ENCODE data around the gene COX6B2.

COX6B2 gene

GRCh38 chr19:55304279-55304978, 50.1 kb downstream of the COX6B2 start:
- Histone ChIP-seq H3K27me3 (ENCODE audit: insufficient read depth, low read depth, severe bottlenecking) (no peaks in the 10 kb centered on the region), H3K4me3 (ENCODE audit: low read depth, low read length) (no peak overlapping the region), H3K9me3 (ENCODE audit: severe bottlenecking) (no peaks in the 10 kb centered on the region), H3K36me3 (peaks cover 57% of the 10 kb centered on the region), H3K27ac (no peak overlapping the region; the same call in 1 of the 2 replicates)
- peak; percentile 67 for DNase-seq
- no peak for TF ChIP-seq CTCF (IDR thresholded peaks at IDR 0.05; ENCODE audit: low read depth, low read length)

- no peak for TF ChIP-seq CTCF (IDR thresholded peaks at IDR 0.05; ENCODE audit: low read depth, low read length)
- no peaks in the 10 kb centered on the region for H3K27me3 ChIP-seq (ENCODE audit: insufficient read depth, low read depth, severe bottlenecking)
- H3K4me3 ChIP-seq (ENCODE audit: low read depth, low read length): no peak overlapping the region
- H3K9me3 ChIP-seq (ENCODE audit: severe bottlenecking): no peaks in the 10 kb centered on the region
- no peak overlapping the region for H3K27ac ChIP-seq
- no peak for DNase-seq
- peaks cover 58% of the 10 kb centered on the region for H3K36me3 ChIP-seq
Observed at GRCh38 chr19:55303477-55303876, 51.0 kb downstream of the COX6B2 start.

- H3K4me3 ChIP-seq (ENCODE audit: low read depth, low read length): no peak overlapping the region
Observed at GRCh38 chr19:55302318-55302703, 52.2 kb downstream of the COX6B2 start.

GRCh38 chr19:55301459-55302317, 52.8 kb downstream of the COX6B2 start:
- TF ChIP-seq CTCF (IDR thresholded peaks at IDR 0.05; ENCODE audit: low read depth, low read length): peak; percentile 90
- H3K36me3 ChIP-seq: peaks cover 60% of the 10 kb centered on the region
- no peak overlapping the region for H3K4me3 ChIP-seq (ENCODE audit: low read depth, low read length)
- H3K27me3 ChIP-seq (ENCODE audit: insufficient read depth, low read depth, severe bottlenecking): no peaks in the 10 kb centered on the region
- no peaks in the 10 kb centered on the region for H3K9me3 ChIP-seq (ENCODE audit: severe bottlenecking)
- peak; percentile 91 for DNase-seq
- H3K27ac ChIP-seq: peak overlapping the region; percentile 40

More at GRCh38 chr19:55302318-55302703, 52.2 kb downstream of the COX6B2 start:
- H3K36me3 ChIP-seq: peaks cover 59% of the 10 kb centered on the region
- H3K9me3 ChIP-seq (ENCODE audit: severe bottlenecking): no peaks in the 10 kb centered on the region
- DNase-seq: no peak
- TF ChIP-seq CTCF (IDR thresholded peaks at IDR 0.05; ENCODE audit: low read depth, low read length): no peak
- H3K27me3 ChIP-seq (ENCODE audit: insufficient read depth, low read depth, severe bottlenecking): no peaks in the 10 kb centered on the region
- 0 out of 2 replicates have a peak overlapping the region, but pooled peaks have one; percentile 18 for H3K27ac ChIP-seq

- no peaks in the 10 kb centered on the region for H3K27me3 ChIP-seq (ENCODE audit: insufficient read depth, low read depth, severe bottlenecking)
- no peak overlapping the region for H3K4me3 ChIP-seq (ENCODE audit: low read depth, low read length)
- no peak for TF ChIP-seq CTCF (IDR thresholded peaks at IDR 0.05; ENCODE audit: low read depth, low read length)
- no peaks in the 10 kb centered on the region for H3K9me3 ChIP-seq (ENCODE audit: severe bottlenecking)
- DNase-seq: no peak
- H3K36me3 ChIP-seq: peaks cover 60% of the 10 kb centered on the region
- no peak overlapping the region; the same call in 1 of the 2 replicates for H3K27ac ChIP-seq
Observed at GRCh38 chr19:55300886-55301458, 53.5 kb downstream of the COX6B2 start.

Measured in WERI-Rb-1 (cell line).